RWPE2 (cell line): ENCODE measurements around the gene ECD.
A peak's percentile ranks its signal among the peaks of the same experiment; 100 is the strongest.

Experiments used
- ATAC-seq: fragments of 200-7000 bp; cut with Tn5 transposase; 3 replicates; pipeline ENCODE4 v1.9.1; 2021; ENCODE audit warnings: low read depth
- DNase-seq: peaks from one replicate; pipeline ENCODE4 v3.0.0-alpha.2; 2020; ENCODE audit warnings: low spot score
- H3K27ac ChIP-seq: fragments of 450-650 bp; 2 replicates; pipeline ENCODE4 v1.5.1; 2017; ENCODE audit warnings: mild to moderate bottlenecking; ENCODE audit not compliant: poor library complexity, severe bottlenecking
- H3K27me3 ChIP-seq: fragments of 250-450 bp; sonication (Bioruptor Pico); 2 replicates; pipeline ENCODE4 v1.5.1; 2021; ENCODE audit warnings: mild to moderate bottlenecking, moderate library complexity; ENCODE audit not compliant: insufficient read depth, poor library complexity, severe bottlenecking
- H3K36me3 ChIP-seq: fragments of 250-450 bp; sonication (Bioruptor Pico); 2 replicates; pipeline ENCODE4 v1.5.1; 2020; ENCODE audit warnings: low read depth, mild to moderate bottlenecking, moderate library complexity
- H3K4me1 ChIP-seq: fragments of 250-450 bp; sonication (Bioruptor Pico); 2 replicates; pipeline ENCODE4 v1.5.1; 2021; ENCODE audit warnings: mild to moderate bottlenecking, moderate library complexity; ENCODE audit not compliant: insufficient read depth, poor library complexity, severe bottlenecking
- H3K4me3 ChIP-seq: fragments of 250-450 bp; sonication (Bioruptor Pico); 2 replicates; pipeline ENCODE4 v1.5.1; 2021; ENCODE audit warnings: mild to moderate bottlenecking, moderate library complexity; ENCODE audit not compliant: severe bottlenecking
- H3K9me3 ChIP-seq: fragments of 250-450 bp; sonication (Bioruptor Pico); 2 replicates; pipeline ENCODE4 v1.5.1; 2021; ENCODE audit warnings: mild to moderate bottlenecking, moderate library complexity; ENCODE audit not compliant: severe bottlenecking
- TF ChIP-seq, protein P1 (sequence below): fragments of 450-650 bp; IDR thresholded peaks from one replicate; pipeline ENCODE4 v1.5.1; 2017; ENCODE audit warnings: mild to moderate bottlenecking, moderate library complexity; ENCODE audit not compliant: poor library complexity, severe bottlenecking

Gene ECD

DNA sequence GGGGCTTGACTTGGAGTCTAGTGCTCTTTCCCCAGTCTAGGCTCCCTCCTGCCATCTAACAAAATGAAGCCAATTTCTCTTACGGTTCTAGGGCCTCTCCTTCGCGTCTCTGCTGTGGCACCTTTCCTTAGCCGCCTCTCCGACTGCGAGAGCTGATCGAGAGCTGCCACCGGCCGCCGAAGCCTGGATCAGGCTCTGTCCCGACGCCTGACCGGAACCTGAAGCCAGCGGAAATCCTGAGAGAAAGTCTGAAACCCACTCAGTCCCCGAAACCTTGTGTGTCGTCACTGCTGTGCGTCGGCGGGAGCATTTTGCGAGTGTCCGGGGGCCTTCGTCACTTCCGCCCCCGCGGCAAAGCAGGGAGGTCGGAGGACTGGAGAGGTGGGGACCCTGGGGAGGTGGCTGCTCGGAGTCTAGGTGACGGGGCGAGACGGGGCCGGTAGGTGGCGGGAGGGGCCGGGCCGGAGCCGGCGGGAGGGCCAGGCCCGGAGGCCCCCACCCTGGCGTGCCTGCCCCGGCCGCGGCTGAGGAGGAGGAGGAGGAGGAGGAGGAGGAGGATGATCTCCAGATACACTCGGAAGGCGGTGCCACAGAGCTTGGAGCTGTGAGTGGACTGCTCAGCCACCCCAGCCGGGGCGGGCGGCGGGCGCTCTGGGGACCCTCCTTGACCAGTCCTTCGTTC is at the start of gene ECD, which contains the start of gene FAM149B1:
Gene ECD (minus strand): TSS at position 226 of the 682 bp plus-strand sequence. CDS start 4,071 bp downstream, outside the sequence.
Gene FAM149B1 (plus strand): TSS at position 337 of the 682 bp plus-strand sequence. CDS start 221 bp downstream, at position 558.
- H3K4me3 ChIP-seq = peak within 1 kb of the TSS; percentile 81
- no peaks in the 10 kb centered on the region for H3K27me3 ChIP-seq
- TF ChIP-seq, protein P1, sequence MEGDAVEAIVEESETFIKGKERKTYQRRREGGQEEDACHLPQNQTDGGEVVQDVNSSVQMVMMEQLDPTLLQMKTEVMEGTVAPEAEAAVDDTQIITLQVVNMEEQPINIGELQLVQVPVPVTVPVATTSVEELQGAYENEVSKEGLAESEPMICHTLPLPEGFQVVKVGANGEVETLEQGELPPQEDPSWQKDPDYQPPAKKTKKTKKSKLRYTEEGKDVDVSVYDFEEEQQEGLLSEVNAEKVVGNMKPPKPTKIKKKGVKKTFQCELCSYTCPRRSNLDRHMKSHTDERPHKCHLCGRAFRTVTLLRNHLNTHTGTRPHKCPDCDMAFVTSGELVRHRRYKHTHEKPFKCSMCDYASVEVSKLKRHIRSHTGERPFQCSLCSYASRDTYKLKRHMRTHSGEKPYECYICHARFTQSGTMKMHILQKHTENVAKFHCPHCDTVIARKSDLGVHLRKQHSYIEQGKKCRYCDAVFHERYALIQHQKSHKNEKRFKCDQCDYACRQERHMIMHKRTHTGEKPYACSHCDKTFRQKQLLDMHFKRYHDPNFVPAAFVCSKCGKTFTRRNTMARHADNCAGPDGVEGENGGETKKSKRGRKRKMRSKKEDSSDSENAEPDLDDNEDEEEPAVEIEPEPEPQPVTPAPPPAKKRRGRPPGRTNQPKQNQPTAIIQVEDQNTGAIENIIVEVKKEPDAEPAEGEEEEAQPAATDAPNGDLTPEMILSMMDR = peak; percentile 5
- ATAC-seq = peak; percentile 92
- peaks cover 10% of the 10 kb centered on the region for H3K4me1 ChIP-seq
- no peaks in the 10 kb centered on the region for H3K9me3 ChIP-seq
- H3K36me3 ChIP-seq = peaks cover 30% of the 10 kb centered on the region
- H3K27ac ChIP-seq = peak within 1 kb of the TSS; percentile 63
- peak; percentile 92 for DNase-seq

DNA sequence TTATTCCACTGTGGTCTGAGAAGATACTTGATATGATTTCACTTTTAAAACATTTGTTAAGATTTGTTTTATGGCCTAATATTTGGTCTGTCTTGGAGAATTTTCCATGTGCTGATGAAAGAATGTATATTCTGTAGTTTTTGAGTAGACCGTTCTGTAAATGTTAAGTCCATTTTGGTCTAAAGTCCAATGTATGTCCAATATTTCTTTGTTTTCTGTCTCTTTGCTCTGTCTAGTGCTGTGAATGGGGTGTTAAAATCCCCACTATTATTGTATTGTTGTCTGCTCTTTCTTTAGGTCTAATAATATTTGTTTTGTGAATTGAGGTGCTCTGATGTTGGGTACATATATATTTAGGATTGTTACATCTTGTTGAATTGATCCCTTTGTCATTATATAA is 47.9 kb upstream of the ECD start:
- ATAC-seq = no peak
- Histone ChIP-seq H3K4me1 (no peaks in the 10 kb centered on the region), H3K27ac (no peak overlapping the region), H3K36me3 (no peaks in the 10 kb centered on the region; the same call in 1 of the 2 replicates), H3K9me3 (no peaks in the 10 kb centered on the region), H3K27me3 (no peaks in the 10 kb centered on the region), H3K4me3 (no peak overlapping the region)
- no peak for DNase-seq
- TF ChIP-seq, protein P1 = no peak

DNA sequence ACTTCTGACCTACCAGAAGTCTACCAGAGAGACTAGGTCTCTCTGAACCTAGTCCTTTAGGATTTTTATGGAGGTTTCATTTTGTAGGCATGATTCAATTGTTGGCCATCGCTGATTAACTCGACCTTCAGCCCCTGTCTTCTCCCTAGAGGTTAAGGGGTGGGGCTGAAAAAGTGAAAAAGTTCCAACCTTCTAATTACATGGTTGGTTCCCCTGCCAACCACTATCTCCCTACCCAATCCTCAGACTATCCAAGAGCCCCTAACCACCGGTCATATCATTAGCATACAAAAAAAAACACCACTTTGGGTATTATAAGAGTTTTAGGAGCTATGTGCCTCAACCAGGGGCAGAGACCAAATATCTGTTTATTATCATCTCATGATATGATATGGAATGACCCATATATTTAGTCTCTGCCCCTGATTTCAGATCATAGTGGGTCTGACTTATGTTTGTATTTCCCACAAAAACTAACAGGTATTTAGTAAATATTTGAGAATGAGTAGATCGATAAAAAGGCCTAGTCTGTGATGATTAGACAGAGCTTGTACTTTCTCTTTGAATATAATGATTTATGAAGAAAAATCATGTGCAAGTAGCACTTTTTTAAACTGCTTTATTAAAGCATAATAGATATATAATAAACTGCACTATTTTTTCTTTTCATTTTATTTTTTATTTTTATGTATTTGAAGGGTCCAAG is 43.5 kb upstream of the ECD start:
- DNase-seq = no peak
- Histone ChIP-seq H3K27ac (no peak overlapping the region), H3K36me3 (peaks cover 4% of the 10 kb centered on the region; the same call in 1 of the 2 replicates)

DNA sequence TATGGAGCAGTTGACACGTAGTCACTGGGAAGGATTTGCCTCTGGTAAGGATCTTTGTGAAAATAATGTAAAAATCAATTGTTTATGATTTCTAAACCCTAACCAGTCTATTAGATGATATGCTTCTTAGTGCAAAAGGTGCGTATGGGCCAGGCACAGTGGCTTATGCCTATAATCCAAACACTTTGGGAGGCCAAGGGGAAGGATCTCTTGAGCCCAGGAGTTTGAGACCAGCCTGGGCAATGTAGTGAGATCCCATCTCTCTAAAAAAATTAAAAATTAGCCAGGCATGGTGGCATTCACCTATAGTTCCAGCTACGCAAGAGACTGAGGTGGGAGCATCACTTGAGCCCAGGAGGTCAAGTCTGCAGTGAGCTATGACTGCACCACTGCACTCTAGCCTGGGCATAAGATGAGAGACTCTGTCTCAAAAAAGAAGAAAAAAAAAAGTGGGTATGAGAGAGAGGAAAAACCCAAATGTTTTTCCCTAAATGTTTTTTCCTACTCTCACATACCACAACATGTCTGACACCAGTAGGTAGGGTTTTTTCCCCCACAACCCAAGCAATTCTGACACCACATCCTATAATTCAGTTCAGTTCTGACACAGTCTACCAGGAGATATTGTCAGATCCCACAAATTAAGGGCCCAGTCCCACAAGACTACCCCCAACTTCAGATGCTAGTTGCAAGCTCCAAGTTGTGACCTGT is 42.7 kb upstream of the ECD start:
- no peaks in the 10 kb centered on the region for H3K4me1 ChIP-seq
- TF ChIP-seq, protein P1 = no peak
- no peak for DNase-seq
- peaks cover 4% of the 10 kb centered on the region; the same call in 1 of the 2 replicates for H3K36me3 ChIP-seq
- H3K27ac ChIP-seq = no peak overlapping the region
- H3K9me3 ChIP-seq = no peaks in the 10 kb centered on the region
- ATAC-seq = no peak
- H3K4me3 ChIP-seq = no peak overlapping the region
- H3K27me3 ChIP-seq = no peaks in the 10 kb centered on the region

More for the DNA sequence above, 43.5 kb upstream of the ECD start:
- H3K4me3 ChIP-seq = no peak overlapping the region
- TF ChIP-seq, protein P1 = no peak
- ATAC-seq = no peak
- H3K4me1 ChIP-seq = no peaks in the 10 kb centered on the region
- H3K9me3 ChIP-seq = no peaks in the 10 kb centered on the region
- H3K27me3 ChIP-seq = no peaks in the 10 kb centered on the region
